Heart left ventricle (tissue), 16 donors: ENCODE measurements around the gene CDK8. TPM values are rescaled to one million over a fixed set of nuclear protein-coding genes. Genes with fewer than 3 reads are reported as not detected.
A peak's percentile ranks its signal among the peaks of the same experiment; 100 is the strongest.

ENCODE experiments used
- ATAC-seq, 4 donors: fragments of 200-7000 bp; cut with Tn5 transposase; one replicate each; pipeline ENCODE4 v1.9.1; 2020 to 2022; ENCODE audit warnings: moderate library complexity in 4 of 4, mild to moderate bottlenecking in 3 of 4, moderate number of reproducible peaks in 1 of 4
- DNase-seq, 5 donors: peaks; one replicate each; pipeline ENCODE4 v3.0.0-alpha.2; 2020
- H3K27ac ChIP-seq, 12 donors: fragments of 200-600 bp; sonication (generic) in 4 of 12; one replicate each; pipeline versions ENCODE4 v1.5.0 to v1.8.0; 2016 to 2022; ENCODE audit warnings: mild to moderate bottlenecking in 2 of 12
- H3K27me3 ChIP-seq, 9 donors: fragments of 200-600 bp; sonication (generic) in 2 of 9; one replicate each; pipeline versions ENCODE4 v1.5.1 to v1.8.0; 2016 to 2022; ENCODE audit warnings: mild to moderate bottlenecking in 3 of 9
- H3K36me3 ChIP-seq, 9 donors: fragments of 200-600 bp; sonication (generic) in 2 of 9; one replicate each; pipeline versions ENCODE4 v1.5.0 to v1.8.0; 2018 to 2022; ENCODE audit warnings: mild to moderate bottlenecking in 2 of 9
- H3K4me1 ChIP-seq, 12 donors: fragments of 200-600 bp; sonication (generic) in 4 of 12; one replicate each; pipeline versions ENCODE4 v1.5.0 to v1.8.0; 2016 to 2022; ENCODE audit warnings: mild to moderate bottlenecking in 3 of 12
- H3K4me3 ChIP-seq, 12 donors: fragments of 200-600 bp; sonication (generic) in 4 of 12; one replicate each; pipeline versions ENCODE4 v1.5.0 to v1.8.0; 2017 to 2022; ENCODE audit warnings: mild to moderate bottlenecking in 9 of 12, moderate library complexity in 4 of 12
- H3K9me3 ChIP-seq, 12 donors: fragments of 200-600 bp; sonication (generic) in 4 of 12; one replicate each; pipeline versions ENCODE4 v1.5.0 to v1.8.0; 2016 to 2022; ENCODE audit warnings: mild to moderate bottlenecking in 1 of 12
- POLR2A ChIP-seq, 2 donors: fragments of 450-650 bp; IDR thresholded peaks; one replicate each; pipeline ENCODE4 v1.6.1; 2017; ENCODE audit warnings: antibody characterized with exemption in 2 of 2, mild to moderate bottlenecking in 2 of 2, moderate library complexity in 2 of 2
- WGBS, 4 donors: extraction: QIAGEN DNeasy Blood & Tissue Kit in 2 of 4; methylation state at CpG; one replicate each; pipeline versions ENCODE4 v1.1.5 to v1.1.7; 2013 to 2018; 5-methylcytosine and 5-hydroxymethylcytosine counted together
- intact Hi-C, 10 donors: fragments of 100-400 bp; cut with DNase I; formaldehyde crosslinking; loops; one replicate each; pipeline versions ENCODE4 v1.11.1 to v1.14.2; 2022
- polyA plus RNA-seq, 2 donors: library from polyadenylated mRNA; stranded (reverse); fragments of 200-250 nt; gene quantifications; one replicate each; pipeline ENCODE4 v1.2.3, GENCODE V29; 2013
- total RNA-seq, 9 donors: library from RNA; depleted of rRNA in 2 of 9; stranded (reverse); fragments of >200 nt in 2 of 9; fragmentation: NEBNext Ultra II Directional in 3 of 9; extraction: Animal tissue kit (Norgen Biotek cat#: 25700) in 3 of 9; gene quantifications; one replicate each; pipeline versions ENCODE4 v1.1.0 to v1.2.4, GENCODE V29; 2016 to 2023
- TF ChIP-seq, protein P1 (sequence below), 12 donors: fragments of 200-600 bp; sonication (generic) in 4 of 12; IDR thresholded peaks; one replicate each; pipeline versions ENCODE4 v1.5.0 to v1.8.0; 2018 to 2022; ENCODE audit warnings: antibody characterized with exemption in 12 of 12, mild to moderate bottlenecking in 5 of 12
- donor health status: ischemic (EF 13 %, LVEDD 7.1; RV severe dilation, severe dysfunction).
- donor health status: healthy with polysubstance abuse.
- donor health status: DM: no; HTN: yes; CAD: no.
- donor health status: DM: no; HTN: no; CAD: no.
- donor health status: ischemic (EF 25% LVEDD 6.9; RV normal size, moderate dysfunction).
- donor health status: ischemic (EF 25% LVEDD 5.7; RV mildly dilated, moderate dysfunction).
- donor health status: healthy.
- donor health status: DM: yes; HTN: yes; CAD: no.
- donor health status: ischemic (EF 35%, LVEDD 5.7; RV mildly dilated, moderate dysfunction).
- donor health status: nonischemic (EF 11% LVEDD 7.7; RV severe dilation, severe dysfunction).
- donor health status: DM: yes; HTN: yes; CAD: no.
- donor health status: PGD.
- donor health status: ischemic (EF 29% LVEDD 5.4; RV normal size, mild dysfunction).
- donor health status: nonischemic (EF 23%, LVEDD 6.1; RV moderate dilation, normal function).

Gene CDK8
- total and polyA plus RNA-seq, 11 donors = 5.3 to 12.4 (median 9.9) TPM

DNA sequence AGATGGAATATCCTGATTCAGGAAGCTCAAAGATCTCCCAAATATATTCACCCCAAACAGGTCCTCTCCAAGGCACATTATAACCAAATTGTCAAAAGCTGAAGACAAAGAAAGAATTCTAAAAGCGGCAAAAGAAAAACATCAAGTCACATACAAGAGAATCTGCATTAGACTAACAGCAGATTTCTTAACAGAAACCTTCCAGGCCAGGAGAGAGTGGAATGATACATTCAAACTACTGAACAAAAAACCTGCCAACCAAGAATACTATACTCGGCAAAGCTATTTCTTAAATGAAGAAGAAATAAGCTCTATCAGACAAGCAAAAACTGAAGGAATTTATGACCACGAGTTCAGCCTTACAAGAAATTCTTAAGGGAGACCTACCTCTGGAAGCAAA, 183.0 kb downstream of the CDK8 start:
- peaks cover 0 to under 1% (median 0%) of the 10 kb centered on the region in 12 donors for H3K4me1 ChIP-seq
- peaks cover 0 to 38% (median 29%) of the 10 kb centered on the region in 12 donors for H3K9me3 ChIP-seq
- H3K36me3 ChIP-seq = no peaks in the 10 kb centered on the region
- no peak overlapping the region for H3K4me3 ChIP-seq
- H3K27ac ChIP-seq = no peak overlapping the region
- H3K27me3 ChIP-seq = no peaks in the 10 kb centered on the region
- ATAC-seq (no peak), DNase-seq (no peak)
- no peak for TF ChIP-seq POLR2A (IDR thresholded peaks at IDR 0.05)
- TF ChIP-seq, protein P1, sequence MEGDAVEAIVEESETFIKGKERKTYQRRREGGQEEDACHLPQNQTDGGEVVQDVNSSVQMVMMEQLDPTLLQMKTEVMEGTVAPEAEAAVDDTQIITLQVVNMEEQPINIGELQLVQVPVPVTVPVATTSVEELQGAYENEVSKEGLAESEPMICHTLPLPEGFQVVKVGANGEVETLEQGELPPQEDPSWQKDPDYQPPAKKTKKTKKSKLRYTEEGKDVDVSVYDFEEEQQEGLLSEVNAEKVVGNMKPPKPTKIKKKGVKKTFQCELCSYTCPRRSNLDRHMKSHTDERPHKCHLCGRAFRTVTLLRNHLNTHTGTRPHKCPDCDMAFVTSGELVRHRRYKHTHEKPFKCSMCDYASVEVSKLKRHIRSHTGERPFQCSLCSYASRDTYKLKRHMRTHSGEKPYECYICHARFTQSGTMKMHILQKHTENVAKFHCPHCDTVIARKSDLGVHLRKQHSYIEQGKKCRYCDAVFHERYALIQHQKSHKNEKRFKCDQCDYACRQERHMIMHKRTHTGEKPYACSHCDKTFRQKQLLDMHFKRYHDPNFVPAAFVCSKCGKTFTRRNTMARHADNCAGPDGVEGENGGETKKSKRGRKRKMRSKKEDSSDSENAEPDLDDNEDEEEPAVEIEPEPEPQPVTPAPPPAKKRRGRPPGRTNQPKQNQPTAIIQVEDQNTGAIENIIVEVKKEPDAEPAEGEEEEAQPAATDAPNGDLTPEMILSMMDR (IDR thresholded peaks at IDR 0.05) = no peak
- intact Hi-C loops = no loop called here
- WGBS, 4 donors = 84 to 90% (median 89%) methylated on average over 3 of the region's 3 CpGs

DNA sequence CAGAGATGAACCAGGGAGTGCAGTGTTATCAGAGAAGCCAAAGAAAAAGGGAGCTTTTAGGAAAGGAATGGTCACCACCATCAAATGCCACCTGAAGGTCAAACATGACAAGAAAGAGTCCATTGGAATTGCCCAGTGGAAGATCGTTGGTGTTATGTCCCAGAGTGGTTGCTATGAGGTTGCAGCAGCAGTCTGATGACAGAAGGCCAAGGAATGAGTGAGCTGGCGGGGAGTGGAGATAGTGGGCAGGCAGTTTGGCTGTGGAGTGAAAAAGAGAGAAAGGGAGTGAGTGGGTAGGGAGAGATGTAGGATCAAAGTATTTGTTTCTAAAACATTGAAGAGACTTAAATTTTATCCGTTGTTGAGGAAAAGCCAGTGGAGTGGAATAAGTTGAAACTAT, 186.2 kb downstream of the CDK8 start:
- Histone ChIP-seq H3K36me3 (no peaks in the 10 kb centered on the region), H3K27ac (no peak overlapping the region), H3K4me1 (peaks cover 0 to 11% (median 0%) of the 10 kb centered on the region in 12 donors), H3K4me3 (no peak overlapping the region), H3K27me3 (no peaks in the 10 kb centered on the region), H3K9me3 (peaks cover 0 to 38% (median 27%) of the 10 kb centered on the region in 12 donors)
- TF ChIP-seq, protein P1 (IDR thresholded peaks at IDR 0.05) = no peak
- TF ChIP-seq POLR2A (IDR thresholded peaks at IDR 0.05) = no peak
- intact Hi-C loops = no loop called here
- ATAC-seq (no peak), DNase-seq (no peak)
- WGBS, 4 donors = 43 to 84% (median 65%) methylated on average over 3 of the region's 3 CpGs

DNA sequence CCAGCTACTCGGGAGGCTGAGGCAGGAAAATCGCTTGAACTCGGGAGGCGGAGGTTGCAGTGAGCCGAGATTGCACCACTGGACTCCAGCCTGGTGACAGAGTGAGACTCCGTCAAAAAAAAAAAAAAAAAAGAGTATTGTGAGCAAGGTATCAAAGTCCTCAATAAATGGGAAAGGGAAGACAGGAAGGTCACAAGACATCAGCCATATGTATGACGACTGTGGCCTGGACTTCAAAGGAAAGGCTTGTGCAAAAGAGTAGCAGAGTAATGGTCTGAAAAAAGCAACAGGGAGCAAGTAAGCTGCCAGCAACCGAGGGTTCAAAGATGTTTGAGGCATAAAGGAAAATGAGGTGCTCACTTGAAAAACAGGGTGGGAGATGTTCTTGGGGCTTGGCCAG, 187.5 kb downstream of the CDK8 start:
- no peaks in the 10 kb centered on the region for H3K36me3 ChIP-seq
- TF ChIP-seq, protein P1 (IDR thresholded peaks at IDR 0.05) = no peak
- no peak for TF ChIP-seq POLR2A (IDR thresholded peaks at IDR 0.05)
- no peaks in the 10 kb centered on the region for H3K27me3 ChIP-seq
- peaks cover 0 to 27% (median 19%) of the 10 kb centered on the region in 12 donors for H3K9me3 ChIP-seq
- no peak for DNase-seq
- WGBS, 4 donors = 88 to 91% (median 89%) methylated on average over 8 of the region's 8 CpGs
- H3K4me1 ChIP-seq = peaks cover 0 to 11% (median 0%) of the 10 kb centered on the region in 12 donors
- intact Hi-C loops = no loop called here
- no peak for ATAC-seq
- no peak overlapping the region for H3K4me3 ChIP-seq
- no peak overlapping the region for H3K27ac ChIP-seq

DNA sequence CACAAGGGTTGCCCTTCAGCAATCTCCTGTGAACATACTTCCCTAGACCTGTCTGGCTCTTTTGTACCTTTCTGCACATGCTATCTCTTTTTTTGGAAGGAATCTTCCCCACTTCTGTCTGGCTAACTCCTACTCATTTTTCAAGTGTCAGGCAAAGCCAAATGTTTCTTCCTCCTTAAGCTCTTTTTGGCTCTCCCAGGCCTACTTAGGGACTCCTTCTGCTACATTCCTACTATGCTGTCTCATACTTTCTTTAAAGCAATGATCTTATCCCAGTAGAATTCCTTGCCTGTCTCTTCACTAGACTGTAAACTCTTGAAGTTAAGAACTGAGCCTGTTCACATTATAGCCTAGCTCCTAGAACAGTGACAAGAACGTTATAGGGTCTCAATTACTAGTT, 188.6 kb downstream of the CDK8 start:
- Histone ChIP-seq H3K27me3 (no peaks in the 10 kb centered on the region), H3K36me3 (no peaks in the 10 kb centered on the region), H3K4me1 (peaks cover 0 to 11% (median 0%) of the 10 kb centered on the region in 12 donors), H3K9me3 (peaks cover 0 to 17% (median 8%) of the 10 kb centered on the region in 12 donors), H3K27ac (peak overlapping the region in 6 of 12 donors; percentile 12 to 67 (median 56)), H3K4me3 (no peak overlapping the region)
- ATAC-seq = peak; percentile 63 to 97 (median 76)
- TF ChIP-seq, protein P1 (IDR thresholded peaks at IDR 0.05) = no peak
- no peak for TF ChIP-seq POLR2A (IDR thresholded peaks at IDR 0.05)
- intact Hi-C loops = no loop called here
- WGBS, 4 donors = 29 to 58% (median 41%) methylated on average over 1 of the region's 1 CpG
- DNase-seq = no peak
